Measurements from ENCODE around the gene GGA1.
"Not testable (repeated sequence)": the region's sequence is repeated elsewhere in the genome, so short reads cannot be mapped to it uniquely, and the experiment has no call there.

GGA1 gene

GRCh38 chr22:37581504-37581903 lies 27.1 kb upstream of the GGA1 start:
- Histone ChIP-seq H3K27me3 (peaks cover 33% of the 10 kb centered on the region), H3K27ac (peak overlapping the region; percentile 13), H3K4me3 (ENCODE audit: low read depth in 1 of 2, low read length in 1 of 2) (no peak overlapping the region), H3K36me3 (no peaks in the 10 kb centered on the region), H3K4me1 (ENCODE audit: control insufficient read depth in 1 of 2, insufficient read depth in 1 of 2, low read depth in 1 of 2, low read length in 1 of 2) (peaks cover 19 to 21% of the 10 kb centered on the region in 2 experiments), H3K9me3 (no peaks in the 10 kb centered on the region)
- TF ChIP-seq, protein P1, sequence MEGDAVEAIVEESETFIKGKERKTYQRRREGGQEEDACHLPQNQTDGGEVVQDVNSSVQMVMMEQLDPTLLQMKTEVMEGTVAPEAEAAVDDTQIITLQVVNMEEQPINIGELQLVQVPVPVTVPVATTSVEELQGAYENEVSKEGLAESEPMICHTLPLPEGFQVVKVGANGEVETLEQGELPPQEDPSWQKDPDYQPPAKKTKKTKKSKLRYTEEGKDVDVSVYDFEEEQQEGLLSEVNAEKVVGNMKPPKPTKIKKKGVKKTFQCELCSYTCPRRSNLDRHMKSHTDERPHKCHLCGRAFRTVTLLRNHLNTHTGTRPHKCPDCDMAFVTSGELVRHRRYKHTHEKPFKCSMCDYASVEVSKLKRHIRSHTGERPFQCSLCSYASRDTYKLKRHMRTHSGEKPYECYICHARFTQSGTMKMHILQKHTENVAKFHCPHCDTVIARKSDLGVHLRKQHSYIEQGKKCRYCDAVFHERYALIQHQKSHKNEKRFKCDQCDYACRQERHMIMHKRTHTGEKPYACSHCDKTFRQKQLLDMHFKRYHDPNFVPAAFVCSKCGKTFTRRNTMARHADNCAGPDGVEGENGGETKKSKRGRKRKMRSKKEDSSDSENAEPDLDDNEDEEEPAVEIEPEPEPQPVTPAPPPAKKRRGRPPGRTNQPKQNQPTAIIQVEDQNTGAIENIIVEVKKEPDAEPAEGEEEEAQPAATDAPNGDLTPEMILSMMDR (IDR thresholded peaks at IDR 0.05), result no peak

- H3K4me3 ChIP-seq (ENCODE audit: low read depth in 1 of 2, low read length in 1 of 2), result no peak overlapping the region
- no peaks in the 10 kb centered on the region for H3K9me3 ChIP-seq
- no peak overlapping the region for H3K27ac ChIP-seq
- H3K36me3 ChIP-seq, result no peaks in the 10 kb centered on the region
- peaks cover 19 to 21% of the 10 kb centered on the region in 2 experiments for H3K4me1 ChIP-seq (ENCODE audit: control insufficient read depth in 1 of 2, insufficient read depth in 1 of 2, low read depth in 1 of 2, low read length in 1 of 2)
- peaks cover 33% of the 10 kb centered on the region for H3K27me3 ChIP-seq
- TF ChIP-seq, protein P1 (IDR thresholded peaks at IDR 0.05), result no peak
These were observed 26.1 kb upstream of the GGA1 start for GRCh38 chr22:37582526-37582925.

GRCh38 chr22:37588546-37589215 lies 20.0 kb upstream of the GGA1 start:
- H3K27ac ChIP-seq, result no peak overlapping the region
- no peaks in the 10 kb centered on the region for H3K36me3 ChIP-seq
- TF ChIP-seq, protein P1 (IDR thresholded peaks at IDR 0.05), result no peak
- peaks cover 16% of the 10 kb centered on the region in 2 experiments for H3K4me1 ChIP-seq (ENCODE audit: control insufficient read depth in 1 of 2, insufficient read depth in 1 of 2, low read depth in 1 of 2, low read length in 1 of 2)
- no peaks in the 10 kb centered on the region for H3K9me3 ChIP-seq
- H3K27me3 ChIP-seq, result no peaks in the 10 kb centered on the region
- H3K4me3 ChIP-seq (ENCODE audit: low read depth in 1 of 2, low read length in 1 of 2), result no peak overlapping the region

GRCh38 chr22:37589636-37590035 lies 19.0 kb upstream of the GGA1 start:
- TF ChIP-seq, protein P1 (IDR thresholded peaks at IDR 0.05), result no peak
- no peaks in the 10 kb centered on the region for H3K36me3 ChIP-seq
- H3K27ac ChIP-seq, result no peak overlapping the region
- H3K27me3 ChIP-seq, result no peaks in the 10 kb centered on the region
- no peak overlapping the region for H3K4me3 ChIP-seq (ENCODE audit: low read depth in 1 of 2, low read length in 1 of 2)
- no peaks in the 10 kb centered on the region for H3K9me3 ChIP-seq
- H3K4me1 ChIP-seq (ENCODE audit: control insufficient read depth in 1 of 2, insufficient read depth in 1 of 2, low read depth in 1 of 2, low read length in 1 of 2), result peaks cover 16% of the 10 kb centered on the region in 2 experiments

DNA sequence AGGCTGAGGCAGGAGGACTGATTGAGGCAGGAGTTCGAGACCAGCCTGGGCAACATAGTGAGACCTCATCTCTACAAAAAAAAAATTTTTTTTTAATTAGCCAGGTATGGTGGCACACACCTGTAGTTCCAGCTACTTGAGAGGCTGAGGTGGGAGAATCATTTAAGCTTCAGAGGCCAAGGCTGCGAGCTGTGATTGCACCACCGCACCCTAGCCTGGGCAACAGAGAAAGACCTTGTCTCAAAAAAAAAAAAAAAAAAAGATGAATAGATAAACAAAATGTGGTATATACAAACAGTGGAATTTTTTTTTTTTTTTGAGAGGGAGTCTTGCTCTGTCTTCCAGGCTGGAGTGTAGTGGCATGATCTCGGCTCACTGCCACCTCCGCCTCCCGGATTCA lies 17.6 kb upstream of the GGA1 start:
- H3K27me3 ChIP-seq; H3K4me3 ChIP-seq (ENCODE audit: low read depth in 1 of 2, low read length in 1 of 2); H3K27ac ChIP-seq; H3K36me3 ChIP-seq; H3K9me3 ChIP-seq: not testable (repeated sequence)
- peaks cover 16% of the 10 kb centered on the region in 2 experiments for H3K4me1 ChIP-seq (ENCODE audit: control insufficient read depth in 1 of 2, insufficient read depth in 1 of 2, low read depth in 1 of 2, low read length in 1 of 2)

DNA sequence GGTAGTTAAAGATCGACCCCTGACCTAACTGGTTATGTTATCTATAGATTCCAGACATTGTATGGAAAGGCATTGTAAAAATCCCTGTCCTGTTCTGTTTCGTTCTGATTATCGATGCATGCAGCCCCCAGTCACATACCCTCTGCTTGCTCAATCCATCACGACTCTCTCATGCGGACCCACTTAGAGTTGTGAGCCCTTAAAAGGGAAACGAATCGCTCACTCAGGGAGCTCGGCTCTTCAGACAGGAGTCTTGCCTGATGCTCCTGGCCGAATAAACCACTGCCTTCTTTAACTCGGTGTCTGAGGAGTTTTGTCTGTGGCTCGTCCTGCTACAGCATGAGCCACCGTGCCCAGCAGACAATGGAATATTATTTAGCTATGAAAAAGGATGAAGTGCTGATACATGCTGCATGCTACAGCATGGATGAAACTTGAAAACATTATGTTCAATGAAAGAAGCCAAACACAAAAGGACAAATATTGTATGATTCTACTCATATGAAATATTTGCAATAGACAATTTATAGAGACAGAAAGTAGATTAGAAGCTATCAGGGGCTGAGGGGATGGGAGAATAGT lies 16.7 kb upstream of the GGA1 start:
- Histone ChIP-seq H3K4me1 (ENCODE audit: control insufficient read depth in 1 of 2, insufficient read depth in 1 of 2, low read depth in 1 of 2, low read length in 1 of 2) (peaks cover 16% of the 10 kb centered on the region in 2 experiments), H3K27ac (peak overlapping the region; percentile 76), H3K9me3 (no peaks in the 10 kb centered on the region), H3K4me3 (ENCODE audit: low read depth in 1 of 2, low read length in 1 of 2) (peak overlapping the region in 1 of 2 experiments; percentile 3), H3K27me3 (no peaks in the 10 kb centered on the region), H3K36me3 (no peaks in the 10 kb centered on the region)
- TF ChIP-seq, protein P1 (IDR thresholded peaks at IDR 0.05), result no peak
